ENCODE measurements around the gene LDLRAP1. TPM values are rescaled to one million over a fixed set of nuclear protein-coding genes. Genes with fewer than 3 reads are reported as not detected.

Gene LDLRAP1
- total RNA-seq, 1 donor from 2014 or later, result 8.6 TPM

DNA sequence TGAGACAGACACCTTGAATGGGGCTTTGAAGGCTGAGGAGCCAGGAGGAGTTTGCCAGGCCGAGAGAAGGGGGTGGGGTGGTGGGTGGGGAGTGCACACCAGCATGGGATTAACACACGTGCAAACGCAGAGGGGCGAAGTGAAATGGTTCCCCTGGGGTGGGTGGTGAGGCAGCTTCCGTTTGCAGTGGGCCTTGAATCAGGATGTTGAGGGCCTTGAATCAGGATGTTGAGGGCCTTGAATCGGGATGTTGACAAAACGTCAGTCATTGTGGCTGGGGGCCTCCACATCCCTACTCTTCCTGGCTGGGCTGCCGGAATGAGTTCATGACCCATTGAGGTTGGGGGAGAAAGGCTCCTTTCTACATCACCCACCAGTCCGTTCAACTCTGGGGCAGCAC, 16.6 kb downstream of the LDLRAP1 start:
- no peaks in the 10 kb centered on the region for H3K9me3 Mint-ChIP-seq
- peaks cover 7% of the 10 kb centered on the region for H3K36me3 Mint-ChIP-seq
- Histone ChIP-seq H3K27ac (no peak overlapping the region), H3K9ac (no peak overlapping the region), H3K79me2 (ENCODE audit: low read depth) (no peaks in the 10 kb centered on the region), H3K36me3 (no peaks in the 10 kb centered on the region), H2AFZ (replicated peaks) (no peak overlapping the region), H4K20me1 (ENCODE audit: low read depth) (no peaks in the 10 kb centered on the region), H3K27me3 (no peaks in the 10 kb centered on the region), H3K9me3 (ENCODE audit: low read depth) (no peaks in the 10 kb centered on the region), H3K4me1 (peaks cover 2% of the 10 kb centered on the region), H3K4me3 (no peak overlapping the region), H3K4me2 (no peak overlapping the region), H3F3A (ENCODE audit: low read depth) (no peaks in the 10 kb centered on the region)
- H3K27me3 Mint-ChIP-seq (ENCODE audit: insufficient read depth, low read depth), result peaks cover 13% of the 10 kb centered on the region
- peaks cover 33% of the 10 kb centered on the region for H3K4me1 Mint-ChIP-seq
- H3K4me3 Mint-ChIP-seq, result no peak overlapping the region
- DNase-seq (ENCODE audit: low spot score), result no peak
- TF ChIP-seq EZH2 (IDR thresholded peaks at IDR 0.05) (no peak), EZH2phosphoT487 (IDR thresholded peaks at IDR 0.05) (no peak)
- TF ChIP-seq, protein P1, sequence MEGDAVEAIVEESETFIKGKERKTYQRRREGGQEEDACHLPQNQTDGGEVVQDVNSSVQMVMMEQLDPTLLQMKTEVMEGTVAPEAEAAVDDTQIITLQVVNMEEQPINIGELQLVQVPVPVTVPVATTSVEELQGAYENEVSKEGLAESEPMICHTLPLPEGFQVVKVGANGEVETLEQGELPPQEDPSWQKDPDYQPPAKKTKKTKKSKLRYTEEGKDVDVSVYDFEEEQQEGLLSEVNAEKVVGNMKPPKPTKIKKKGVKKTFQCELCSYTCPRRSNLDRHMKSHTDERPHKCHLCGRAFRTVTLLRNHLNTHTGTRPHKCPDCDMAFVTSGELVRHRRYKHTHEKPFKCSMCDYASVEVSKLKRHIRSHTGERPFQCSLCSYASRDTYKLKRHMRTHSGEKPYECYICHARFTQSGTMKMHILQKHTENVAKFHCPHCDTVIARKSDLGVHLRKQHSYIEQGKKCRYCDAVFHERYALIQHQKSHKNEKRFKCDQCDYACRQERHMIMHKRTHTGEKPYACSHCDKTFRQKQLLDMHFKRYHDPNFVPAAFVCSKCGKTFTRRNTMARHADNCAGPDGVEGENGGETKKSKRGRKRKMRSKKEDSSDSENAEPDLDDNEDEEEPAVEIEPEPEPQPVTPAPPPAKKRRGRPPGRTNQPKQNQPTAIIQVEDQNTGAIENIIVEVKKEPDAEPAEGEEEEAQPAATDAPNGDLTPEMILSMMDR (IDR thresholded peaks at IDR 0.05), result no peak
- no peak overlapping the region for H3K27ac Mint-ChIP-seq

- TF ChIP-seq EZH2 (IDR thresholded peaks at IDR 0.05) (no peak), EZH2phosphoT487 (IDR thresholded peaks at IDR 0.05) (no peak)
- TF ChIP-seq, protein P1 (IDR thresholded peaks at IDR 0.05), result no peak
- Histone ChIP-seq H3K4me3 (no peak overlapping the region), H3K79me2 (ENCODE audit: low read depth) (no peaks in the 10 kb centered on the region), H3K27me3 (no peaks in the 10 kb centered on the region), H3K4me1 (peaks cover 10% of the 10 kb centered on the region), H2AFZ (replicated peaks) (no peak overlapping the region), H3K27ac (no peak overlapping the region), H3F3A (ENCODE audit: low read depth) (peaks cover 4% of the 10 kb centered on the region), H3K9ac (no peak overlapping the region), H3K9me3 (ENCODE audit: low read depth) (no peaks in the 10 kb centered on the region), H3K4me2 (no peak overlapping the region), H4K20me1 (ENCODE audit: low read depth) (no peaks in the 10 kb centered on the region), H3K36me3 (no peaks in the 10 kb centered on the region)
- no peaks in the 10 kb centered on the region for H3K9me3 Mint-ChIP-seq
- peaks cover 41% of the 10 kb centered on the region for H3K4me1 Mint-ChIP-seq
- H3K4me3 Mint-ChIP-seq, result no peak overlapping the region
- H3K27ac Mint-ChIP-seq, result no peak overlapping the region
- H3K36me3 Mint-ChIP-seq, result peaks cover 5% of the 10 kb centered on the region
- peaks cover 13% of the 10 kb centered on the region for H3K27me3 Mint-ChIP-seq (ENCODE audit: insufficient read depth, low read depth)
- no peak for DNase-seq (ENCODE audit: low spot score)
These were observed 17.4 kb downstream of the LDLRAP1 start for GRCh38 chr1:25560788-25561187.

DNA sequence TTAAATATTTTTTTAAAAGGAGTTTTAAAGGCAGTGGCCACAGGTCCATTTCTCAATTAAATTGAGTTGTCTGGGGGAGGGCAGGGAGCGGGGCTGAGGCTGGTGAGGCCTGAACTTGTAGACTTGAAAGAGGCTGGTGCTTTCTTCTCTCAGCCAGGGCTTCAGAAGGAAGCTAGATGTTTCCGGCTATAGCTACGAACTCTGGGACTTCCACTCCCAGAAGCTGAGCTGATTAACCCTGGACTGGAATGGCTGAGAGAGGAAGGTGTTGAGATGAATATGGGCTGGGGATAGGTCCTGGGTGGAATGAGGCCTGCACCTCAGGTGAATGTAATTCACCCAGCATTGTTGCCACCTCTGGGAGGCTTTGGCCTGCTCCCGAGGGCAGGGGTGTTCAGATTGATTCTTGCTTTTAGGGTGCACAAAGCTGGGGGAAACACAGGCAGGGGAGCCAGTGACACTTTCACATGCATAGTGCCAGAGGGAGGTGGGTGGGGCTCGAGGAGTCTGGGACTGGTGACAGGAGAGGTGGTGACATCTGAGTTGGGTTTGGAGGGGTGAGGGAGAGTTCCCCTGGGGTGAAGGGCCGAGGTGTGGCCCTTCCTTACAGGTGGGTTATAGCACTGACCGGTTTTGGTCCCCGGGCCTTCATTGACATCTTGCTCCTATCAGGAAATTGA, 18.2 kb downstream of the LDLRAP1 start:
- no peaks in the 10 kb centered on the region for H3K9me3 Mint-ChIP-seq
- H3K36me3 ChIP-seq, result no peaks in the 10 kb centered on the region
- H3K4me2 ChIP-seq, result no peak overlapping the region
- no peak overlapping the region for H3K4me3 ChIP-seq
- H3F3A ChIP-seq (ENCODE audit: low read depth), result peaks cover 4% of the 10 kb centered on the region
- H3K79me2 ChIP-seq (ENCODE audit: low read depth), result no peaks in the 10 kb centered on the region
- H3K27ac ChIP-seq, result no peak overlapping the region
- peaks cover 5% of the 10 kb centered on the region for H3K36me3 Mint-ChIP-seq
- H2AFZ ChIP-seq (replicated peaks), result no peak overlapping the region
- no peaks in the 10 kb centered on the region for H3K9me3 ChIP-seq (ENCODE audit: low read depth)
- TF ChIP-seq EZH2 (IDR thresholded peaks at IDR 0.05), result no peak
- no peak for TF ChIP-seq EZH2phosphoT487 (IDR thresholded peaks at IDR 0.05)
- TF ChIP-seq, protein P1 (IDR thresholded peaks at IDR 0.05), result no peak
- no peaks in the 10 kb centered on the region for H4K20me1 ChIP-seq (ENCODE audit: low read depth)
- no peak overlapping the region for H3K4me3 Mint-ChIP-seq
- H3K27ac Mint-ChIP-seq, result no peak overlapping the region
- H3K9ac ChIP-seq, result no peak overlapping the region
- H3K4me1 Mint-ChIP-seq, result peaks cover 49% of the 10 kb centered on the region
- H3K27me3 ChIP-seq, result no peaks in the 10 kb centered on the region
- H3K27me3 Mint-ChIP-seq (ENCODE audit: insufficient read depth, low read depth), result peaks cover 13% of the 10 kb centered on the region
- no peak for DNase-seq (ENCODE audit: low spot score)
- H3K4me1 ChIP-seq, result peaks cover 18% of the 10 kb centered on the region
